Measurements from ENCODE around the gene RNF207.

Gene RNF207

DNA sequence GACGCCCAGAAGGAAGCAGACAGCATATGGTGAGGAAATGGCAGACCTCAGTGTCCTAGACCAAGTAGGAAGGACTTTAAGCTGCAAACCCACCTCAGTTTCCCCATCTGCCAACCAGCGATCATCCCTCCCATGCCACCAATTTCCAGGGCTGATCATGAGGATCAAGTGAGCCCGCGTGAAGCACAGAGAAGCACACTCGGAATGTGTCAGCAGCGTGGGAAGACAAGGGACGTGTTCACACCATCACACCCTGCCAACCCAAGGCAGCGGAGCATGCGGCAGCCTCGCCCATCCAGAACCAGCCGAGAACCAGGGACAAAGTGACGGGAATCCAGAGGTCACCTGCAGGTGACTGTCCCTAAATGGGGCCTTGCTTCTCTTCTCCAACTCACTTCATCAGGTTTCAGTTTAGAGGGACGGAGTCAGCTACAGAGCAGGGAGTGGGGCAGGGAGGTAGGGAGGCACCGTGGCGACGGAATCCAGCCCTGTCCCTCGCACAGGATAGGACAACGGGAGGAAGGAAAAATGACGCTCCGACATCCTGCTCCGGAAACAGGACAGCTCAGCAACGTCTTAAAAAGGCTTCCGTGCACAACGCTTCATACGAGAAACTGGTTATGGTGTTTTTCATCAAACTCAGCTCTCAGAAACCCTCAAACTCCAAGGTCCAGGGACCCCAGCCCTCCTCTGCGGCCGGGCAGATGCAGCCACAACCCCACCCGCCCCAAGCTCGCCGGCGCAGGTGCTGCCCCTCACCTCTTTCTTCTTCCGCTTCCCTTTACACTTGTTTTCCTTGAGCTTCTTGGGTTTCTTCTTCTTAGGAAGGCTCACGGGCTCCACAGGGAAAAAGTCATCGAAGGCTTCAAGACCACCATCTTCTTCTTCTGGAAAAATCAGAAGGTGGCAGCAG lies 38.3 kb upstream of the RNF207 start:
- Histone ChIP-seq H3K27me3 (ENCODE audit: insufficient read depth, low read depth) (peaks cover 96% of the 10 kb centered on the region), H3K27ac (no peak overlapping the region), H3K36me3 (ENCODE audit: insufficient read depth) (no peaks in the 10 kb centered on the region), H2AFZ (ENCODE audit: low read depth) (no peak overlapping the region), H3K4me2 (no peak overlapping the region), H4K20me1 (ENCODE audit: insufficient read depth) (no peaks in the 10 kb centered on the region), H3K79me2 (ENCODE audit: insufficient read depth, low read depth) (no peaks in the 10 kb centered on the region), H3K9ac (no peak overlapping the region), H3K4me1 (ENCODE audit: low read depth, poor library complexity, severe bottlenecking) (peaks cover 8% of the 10 kb centered on the region), H3K4me3 (IDR thresholded peaks at IDR 0.05; ENCODE audit: insufficient read depth, low read depth, low read length) (no peak overlapping the region)
- TF ChIP-seq, protein P1, sequence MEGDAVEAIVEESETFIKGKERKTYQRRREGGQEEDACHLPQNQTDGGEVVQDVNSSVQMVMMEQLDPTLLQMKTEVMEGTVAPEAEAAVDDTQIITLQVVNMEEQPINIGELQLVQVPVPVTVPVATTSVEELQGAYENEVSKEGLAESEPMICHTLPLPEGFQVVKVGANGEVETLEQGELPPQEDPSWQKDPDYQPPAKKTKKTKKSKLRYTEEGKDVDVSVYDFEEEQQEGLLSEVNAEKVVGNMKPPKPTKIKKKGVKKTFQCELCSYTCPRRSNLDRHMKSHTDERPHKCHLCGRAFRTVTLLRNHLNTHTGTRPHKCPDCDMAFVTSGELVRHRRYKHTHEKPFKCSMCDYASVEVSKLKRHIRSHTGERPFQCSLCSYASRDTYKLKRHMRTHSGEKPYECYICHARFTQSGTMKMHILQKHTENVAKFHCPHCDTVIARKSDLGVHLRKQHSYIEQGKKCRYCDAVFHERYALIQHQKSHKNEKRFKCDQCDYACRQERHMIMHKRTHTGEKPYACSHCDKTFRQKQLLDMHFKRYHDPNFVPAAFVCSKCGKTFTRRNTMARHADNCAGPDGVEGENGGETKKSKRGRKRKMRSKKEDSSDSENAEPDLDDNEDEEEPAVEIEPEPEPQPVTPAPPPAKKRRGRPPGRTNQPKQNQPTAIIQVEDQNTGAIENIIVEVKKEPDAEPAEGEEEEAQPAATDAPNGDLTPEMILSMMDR (conservative IDR thresholded peaks at IDR 0.05; ENCODE audit: low read depth, low read length) = no peak

DNA sequence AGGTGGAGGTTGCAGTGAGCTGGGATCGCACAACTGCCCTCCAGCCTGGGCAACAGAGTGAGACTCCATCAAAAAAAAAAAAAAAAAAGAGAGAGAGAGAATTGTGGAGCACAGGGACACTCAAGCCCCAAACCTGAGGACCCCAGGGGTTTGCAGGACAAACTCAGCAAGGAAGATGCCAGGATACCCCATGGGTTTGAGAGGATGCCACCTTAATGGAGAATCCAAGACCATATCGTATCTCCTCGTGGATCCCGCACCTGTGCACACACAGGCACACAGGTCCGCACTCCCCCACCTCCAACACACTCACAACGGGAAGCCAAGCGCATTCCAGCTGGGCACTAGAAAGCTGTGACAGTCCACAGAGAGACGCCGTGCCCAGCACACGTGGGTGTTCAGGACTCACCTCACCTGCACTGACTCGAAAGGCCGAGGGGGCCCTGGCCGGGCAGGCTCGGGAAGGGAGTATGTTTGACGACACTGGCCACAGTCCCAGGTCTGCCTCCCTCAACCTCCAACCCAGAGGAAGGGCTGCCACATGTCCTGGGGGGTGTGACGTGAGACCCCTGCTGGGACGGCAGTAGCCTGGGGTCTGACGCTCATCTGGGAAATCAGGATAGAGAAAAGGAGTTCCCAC lies 36.9 kb upstream of the RNF207 start:
- Histone ChIP-seq H3K27me3 (ENCODE audit: insufficient read depth, low read depth) (peaks cover 88% of the 10 kb centered on the region), H3K4me3 (IDR thresholded peaks at IDR 0.05; ENCODE audit: insufficient read depth, low read depth, low read length) (no peak overlapping the region), H3K36me3 (ENCODE audit: insufficient read depth) (no peaks in the 10 kb centered on the region), H3K4me2 (no peak overlapping the region), H2AFZ (ENCODE audit: low read depth) (no peak overlapping the region), H3K27ac (no peak overlapping the region), H3K79me2 (ENCODE audit: insufficient read depth, low read depth) (no peaks in the 10 kb centered on the region), H3K9ac (no peak overlapping the region), H4K20me1 (ENCODE audit: insufficient read depth) (no peaks in the 10 kb centered on the region), H3K4me1 (ENCODE audit: low read depth, poor library complexity, severe bottlenecking) (peaks cover 8% of the 10 kb centered on the region)
- TF ChIP-seq, protein P1 (conservative IDR thresholded peaks at IDR 0.05; ENCODE audit: low read depth, low read length) = no peak

DNA sequence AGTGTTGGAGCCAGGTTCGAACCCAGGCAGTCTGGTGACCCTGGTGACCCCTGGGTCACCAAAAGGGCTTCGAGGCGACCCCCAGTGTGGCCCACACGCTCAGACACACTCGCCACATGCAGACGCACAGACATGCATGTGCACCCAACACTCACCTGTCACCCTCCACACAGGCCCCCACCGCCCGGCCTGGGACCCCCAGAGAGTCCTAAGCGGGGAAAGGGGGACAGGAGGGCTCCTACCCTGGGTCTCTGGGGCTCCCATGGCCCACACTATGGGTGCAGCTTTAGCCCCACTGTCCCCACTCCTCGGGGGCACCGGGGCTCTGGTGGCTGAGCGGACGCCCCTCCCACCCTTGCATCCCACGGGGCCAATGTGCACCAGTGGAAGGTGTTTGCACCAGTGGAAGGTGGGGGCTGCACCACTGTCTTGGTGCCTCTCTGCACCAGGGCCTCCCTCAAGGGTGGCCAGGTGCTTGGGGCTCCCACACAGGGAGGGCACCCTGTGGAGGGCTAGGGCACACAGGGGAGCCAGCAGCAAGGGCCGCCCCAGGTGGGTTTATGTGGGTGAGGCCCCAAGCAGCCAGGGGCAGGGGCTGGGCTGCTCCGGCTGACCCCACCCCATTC lies 35.7 kb upstream of the RNF207 start:
- H3K4me2 ChIP-seq = no peak overlapping the region
- peaks cover 76% of the 10 kb centered on the region for H3K27me3 ChIP-seq (ENCODE audit: insufficient read depth, low read depth)
- no peak overlapping the region for H3K9ac ChIP-seq
- H3K79me2 ChIP-seq (ENCODE audit: insufficient read depth, low read depth) = no peaks in the 10 kb centered on the region
- TF ChIP-seq, protein P1 (conservative IDR thresholded peaks at IDR 0.05; ENCODE audit: low read depth, low read length) = no peak
- H2AFZ ChIP-seq (ENCODE audit: low read depth) = no peak overlapping the region
- H4K20me1 ChIP-seq (ENCODE audit: insufficient read depth) = no peaks in the 10 kb centered on the region
- H3K4me1 ChIP-seq (ENCODE audit: low read depth, poor library complexity, severe bottlenecking) = peaks cover 8% of the 10 kb centered on the region
- no peaks in the 10 kb centered on the region for H3K36me3 ChIP-seq (ENCODE audit: insufficient read depth)
- H3K4me3 ChIP-seq (IDR thresholded peaks at IDR 0.05; ENCODE audit: insufficient read depth, low read depth, low read length) = no peak overlapping the region
- H3K27ac ChIP-seq = no peak overlapping the region

DNA sequence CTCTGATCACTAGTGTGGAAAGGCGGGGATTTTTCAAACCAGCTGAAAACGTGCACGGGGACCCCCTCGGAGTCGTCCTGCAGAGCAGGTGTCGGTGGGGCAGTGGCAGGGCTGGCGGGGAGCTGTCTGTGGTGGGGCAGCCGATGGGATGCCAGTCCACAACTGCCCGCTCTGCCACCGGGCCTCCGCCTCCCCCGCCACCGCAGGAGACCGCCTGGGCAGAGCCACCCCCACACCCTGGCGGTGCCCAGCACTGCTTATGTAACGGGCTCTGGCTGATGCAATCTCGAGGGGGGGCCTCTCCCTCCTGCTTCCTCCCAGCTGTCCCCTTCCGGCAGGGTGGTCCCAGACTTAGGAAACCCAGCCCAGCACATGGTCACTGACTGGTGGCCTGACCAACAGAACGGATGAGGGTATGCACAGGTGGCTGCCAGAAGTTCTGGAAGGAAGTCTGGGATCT lies 35.1 kb upstream of the RNF207 start:
- Histone ChIP-seq H3K4me3 (IDR thresholded peaks at IDR 0.05; ENCODE audit: insufficient read depth, low read depth, low read length) (no peak overlapping the region), H3K27ac (no peak overlapping the region)
- TF ChIP-seq, protein P1 (conservative IDR thresholded peaks at IDR 0.05; ENCODE audit: low read depth, low read length) = no peak

More for the DNA sequence above, 35.1 kb upstream of the RNF207 start:
- peaks cover 73% of the 10 kb centered on the region for H3K27me3 ChIP-seq (ENCODE audit: insufficient read depth, low read depth)
- no peak overlapping the region for H2AFZ ChIP-seq (ENCODE audit: low read depth)
- H4K20me1 ChIP-seq (ENCODE audit: insufficient read depth) = no peaks in the 10 kb centered on the region
- H3K4me1 ChIP-seq (ENCODE audit: low read depth, poor library complexity, severe bottlenecking) = peaks cover 8% of the 10 kb centered on the region
- H3K9ac ChIP-seq = no peak overlapping the region
- H3K36me3 ChIP-seq (ENCODE audit: insufficient read depth) = no peaks in the 10 kb centered on the region
- no peaks in the 10 kb centered on the region for H3K79me2 ChIP-seq (ENCODE audit: insufficient read depth, low read depth)
- no peak overlapping the region for H3K4me2 ChIP-seq
